SU-DHL-6 (cell line): ENCODE measurements around the gene SNRNP27.

Experiments used
- CTCF ChIP-seq: fragments of 200-600 bp; sonication (generic); IDR thresholded peaks from one replicate; pipeline ENCODE4 v1.5.1; 2017; ENCODE audit warnings: antibody characterized with exemption, mild to moderate bottlenecking, low read length, moderate library complexity; ENCODE audit not compliant: insufficient read depth, poor library complexity, severe bottlenecking
- EZH2phosphoT487 ChIP-seq: fragments of 200-600 bp; sonication (generic), shearing (Covaris generic); conservative IDR thresholded peaks from 2 replicates; pipeline ENCODE4 v1.6.1; 2018; ENCODE audit warnings: mild to moderate bottlenecking, antibody characterized with exemption, low read length, moderate library complexity, mixed read lengths

GRCh38 chr2:69945941-69946340, 52.2 kb downstream of the SNRNP27 start:
- TF ChIP-seq CTCF (no peak), EZH2phosphoT487 (no peak)
